ENCODE results near the gene COX10. TPM values are rescaled to one million over a fixed set of nuclear protein-coding genes. Genes with fewer than 3 reads are reported as not detected.

Gene COX10
- total RNA-seq = 5.5 and 16.2 TPM in 2 replicates

DNA sequence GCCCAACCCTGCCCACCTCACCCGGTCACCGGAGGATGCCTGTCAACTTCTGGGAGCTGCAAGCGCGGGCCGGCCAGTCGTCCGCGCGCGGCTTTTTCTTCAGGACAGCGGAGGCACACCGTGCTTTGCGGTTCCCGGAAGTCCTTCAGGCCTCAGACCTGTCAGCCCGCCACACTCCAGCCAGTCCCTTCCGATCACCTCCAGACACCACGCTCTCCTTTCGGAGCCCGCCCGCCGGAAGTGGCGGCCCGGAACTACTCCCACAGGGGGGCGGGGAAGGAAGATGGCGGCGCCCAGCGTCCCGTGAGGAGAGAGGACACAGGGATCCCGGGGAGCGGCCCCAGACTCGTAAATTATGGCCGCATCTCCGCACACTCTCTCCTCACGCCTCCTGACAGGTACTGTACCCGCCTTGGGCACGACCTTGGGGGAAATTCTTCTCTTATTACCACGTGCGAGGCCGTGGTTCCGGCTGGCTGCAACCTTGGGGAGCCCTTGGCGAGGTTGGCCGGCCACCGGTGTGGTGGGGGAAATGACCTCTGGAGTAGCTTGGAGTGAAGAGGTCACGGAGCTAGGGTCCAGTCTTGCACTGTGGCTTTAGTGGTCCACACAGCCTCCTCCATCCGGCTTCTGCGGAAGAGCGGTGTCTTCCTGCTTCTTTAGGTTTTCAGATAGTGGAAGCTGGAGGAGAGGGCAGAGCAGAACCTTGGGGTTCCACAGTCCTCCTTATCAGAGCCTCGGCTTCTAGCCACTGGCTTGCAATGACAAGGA lies at the start of gene COX10:
TSS of gene COX10 (plus strand) at position 254 of the 771 bp plus-strand sequence. CDS start at position 356, 102 bp downstream.

DNA sequence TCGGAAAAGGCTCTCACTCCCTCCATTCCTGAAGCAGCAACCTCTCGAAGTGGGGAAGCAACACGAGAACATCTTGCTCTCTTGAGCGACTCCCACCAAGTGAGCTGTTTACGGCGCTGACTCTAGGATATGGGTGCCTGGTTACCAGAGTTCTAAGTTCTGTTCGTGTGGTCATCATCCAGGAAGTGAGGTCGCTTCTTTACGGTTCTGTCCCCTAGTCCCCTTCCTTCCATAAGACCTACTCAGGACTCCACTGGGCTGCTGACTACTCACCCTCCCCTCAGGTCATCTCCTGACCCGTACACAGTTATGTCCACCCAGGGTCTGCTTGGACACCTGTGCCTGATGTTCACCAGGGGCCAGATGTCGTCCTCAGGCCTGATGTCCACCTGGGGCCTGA lies 167.5 kb downstream of the COX10 start, which contains the start of gene CDRT15:
TSS of gene CDRT15 (minus strand) at position 101 of the 400 bp plus-strand sequence. CDS start at position 72, 29 bp downstream.

Other genes with a start within 250 kb of the COX10 start
- gene CDRT15, start 167.4 kb downstream of the COX10 start, total RNA-seq = not detected in 2 replicates
- gene HS3ST3B1, start 231.6 kb downstream of the COX10 start, total RNA-seq = under 0.01 and 0.44 TPM in 2 replicates